RCC 7860 (cell line): ENCODE data around the gene MEGF11.
"Not testable (repeated sequence)": the region's sequence is repeated elsewhere in the genome, so short reads cannot be mapped to it uniquely, and the experiment has no call there.

Experiments
- DNase-seq: peaks from one replicate; pipeline ENCODE4 v3.0.0-alpha.2; 2015; ENCODE audit warnings: low spot score
- FAIRE-seq: peaks from 2 replicates; lab custom pipeline; 2012; peaks lifted over from hg19 to GRCh38; lab: Jason Lieb, UNC

Gene MEGF11

GRCh38 chr15:66016199-66016598 lies 237.4 kb downstream of the MEGF11 start:
- FAIRE-seq: no peak
- DNase-seq: peak; percentile 22

GRCh38 chr15:66014635-66015182 lies 238.8 kb downstream of the MEGF11 start:
- FAIRE-seq: no peak
- DNase-seq: no peak

GRCh38 chr15:66014022-66014421 lies 239.5 kb downstream of the MEGF11 start:
- no peak for FAIRE-seq
- no peak for DNase-seq

- no peak for FAIRE-seq
Observed at GRCh38 chr15:66008940-66009562, 244.5 kb downstream of the MEGF11 start.

GRCh38 chr15:66007663-66008262 lies 245.8 kb downstream of the MEGF11 start:
- DNase-seq: no peak
- no peak for FAIRE-seq

More at GRCh38 chr15:66008940-66009562, 244.5 kb downstream of the MEGF11 start:
- peak; percentile 63 for DNase-seq

GRCh38 chr15:66006986-66007385 lies 246.6 kb downstream of the MEGF11 start:
- peak; percentile 69 for DNase-seq
- no peak for FAIRE-seq

- DNase-seq: no peak
- FAIRE-seq: no peak
Observed at GRCh38 chr15:66004618-66005262, 248.8 kb downstream of the MEGF11 start.

GRCh38 chr15:66003129-66003528 lies 250.4 kb downstream of the MEGF11 start:
- not testable (repeated sequence) for FAIRE-seq, DNase-seq

- DNase-seq: no peak
- FAIRE-seq: no peak
Observed at GRCh38 chr15:66001717-66002426, 251.7 kb downstream of the MEGF11 start.

- DNase-seq (no peak), FAIRE-seq (no peak)
Observed at GRCh38 chr15:66001042-66001441, 252.5 kb downstream of the MEGF11 start.

GRCh38 chr15:65998486-65998885 lies 255.1 kb downstream of the MEGF11 start:
- no peak for FAIRE-seq
- DNase-seq: no peak

- FAIRE-seq: no peak
- no peak for DNase-seq
Observed at GRCh38 chr15:65996901-65997300, 256.6 kb downstream of the MEGF11 start.

GRCh38 chr15:65994832-65995231 lies 258.7 kb downstream of the MEGF11 start:
- FAIRE-seq (no peak), DNase-seq (no peak)

- no peak for FAIRE-seq
Observed at GRCh38 chr15:65993762-65994161, 259.8 kb downstream of the MEGF11 start.

GRCh38 chr15:65993236-65993635 lies 260.3 kb downstream of the MEGF11 start:
- no peak for DNase-seq
- FAIRE-seq: no peak

More at GRCh38 chr15:65993762-65994161, 259.8 kb downstream of the MEGF11 start:
- DNase-seq: no peak

GRCh38 chr15:65991721-65992483 lies 261.6 kb downstream of the MEGF11 start:
- FAIRE-seq: no peak
- DNase-seq: no peak

- DNase-seq: no peak
- no peak for FAIRE-seq
Observed at GRCh38 chr15:65990298-65990981, 263.1 kb downstream of the MEGF11 start.

GRCh38 chr15:65987100-65987499 lies 266.4 kb downstream of the MEGF11 start:
- DNase-seq (no peak), FAIRE-seq (no peak)

GRCh38 chr15:65986416-65986815 lies 267.1 kb downstream of the MEGF11 start:
- DNase-seq (peak; percentile 24), FAIRE-seq (no peak)

GRCh38 chr15:65985387-65985786 lies 268.2 kb downstream of the MEGF11 start:
- DNase-seq: no peak
- no peak for FAIRE-seq
